GM18508 (cell line): ENCODE results near the gene SPRY4.
"Not testable (repeated sequence)": the region's sequence is repeated elsewhere in the genome, so short reads cannot be mapped to it uniquely, and the experiment has no call there.

Experiments used
- ATAC-seq: cut with Tn5 transposase; IDR thresholded peaks from one replicate; pipeline ENCODE4 v1.9.1; 2021; ENCODE audit warnings: moderate number of reproducible peaks; ENCODE audit not compliant: insufficient read depth, unreplicated experiment

Gene SPRY4

GRCh38 chr5:142316051-142316450 lies 8.8 kb downstream of the SPRY4 start:
- ATAC-seq = no peak

DNA sequence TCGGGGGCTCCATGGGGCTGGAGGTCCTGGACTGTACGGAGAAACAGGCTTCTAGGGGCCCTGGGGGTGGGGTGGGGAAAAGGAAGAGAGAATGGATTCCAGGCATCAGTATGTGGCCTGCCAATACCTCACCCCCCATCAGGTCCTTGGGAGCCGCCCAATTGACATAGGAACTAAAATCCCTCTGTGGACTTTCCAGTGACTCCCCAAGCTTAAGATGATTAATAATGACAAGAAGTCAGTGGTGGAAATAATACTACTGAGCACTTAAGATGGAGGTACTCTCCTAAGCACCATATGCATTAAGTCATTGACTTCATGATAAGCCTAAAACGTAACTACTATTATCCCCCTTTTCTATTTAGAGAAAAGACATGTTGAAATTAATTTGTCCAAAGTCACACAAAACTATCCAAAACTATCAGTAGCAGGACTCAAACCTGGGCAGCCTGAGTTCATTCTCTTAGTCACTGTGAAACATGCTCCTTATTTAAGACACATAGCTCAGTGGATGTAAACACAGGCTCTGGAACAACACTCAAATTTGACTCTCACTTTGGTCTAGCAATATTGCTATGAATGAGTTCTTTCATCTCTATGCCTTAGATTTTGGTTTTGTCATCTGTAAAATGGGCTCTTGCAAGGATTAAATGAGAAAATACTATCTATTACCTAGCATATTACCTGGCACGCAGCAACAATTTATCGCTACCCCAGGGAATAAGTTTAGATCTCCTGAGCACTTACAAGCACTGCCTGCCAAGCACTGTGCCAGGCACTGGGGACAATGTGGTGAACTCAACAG lies 9.5 kb downstream of the SPRY4 start:
- ATAC-seq = no peak

GRCh38 chr5:142314606-142315005 lies 10.2 kb downstream of the SPRY4 start:
- ATAC-seq = no peak

GRCh38 chr5:142314109-142314508 lies 10.7 kb downstream of the SPRY4 start:
- ATAC-seq = no peak

GRCh38 chr5:142313682-142314081 lies 11.1 kb downstream of the SPRY4 start:
- ATAC-seq = no peak

GRCh38 chr5:142313275-142313674 lies 11.5 kb downstream of the SPRY4 start:
- ATAC-seq = no peak

DNA sequence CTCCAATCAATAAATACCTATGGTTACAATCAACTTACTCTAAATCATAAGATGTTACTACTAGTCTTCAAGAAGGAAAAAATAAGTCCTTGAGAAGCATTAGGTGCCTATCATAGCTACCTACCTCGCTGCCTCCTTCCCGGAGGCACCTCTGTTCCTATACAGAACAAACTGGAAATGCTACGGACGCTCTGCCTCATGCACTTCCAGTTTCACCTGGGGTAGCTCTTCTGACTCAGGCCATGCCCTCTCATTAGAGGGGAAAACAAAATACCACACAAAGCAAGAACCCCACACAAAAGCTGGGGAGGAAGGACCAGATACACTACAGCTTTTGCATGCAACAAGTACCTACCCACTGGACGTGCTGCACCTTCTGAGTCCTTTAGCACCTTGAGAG lies 12.4 kb downstream of the SPRY4 start:
- no peak for ATAC-seq

- no peak for ATAC-seq
Observed at GRCh38 chr5:142311725-142312124, 13.1 kb downstream of the SPRY4 start.

DNA sequence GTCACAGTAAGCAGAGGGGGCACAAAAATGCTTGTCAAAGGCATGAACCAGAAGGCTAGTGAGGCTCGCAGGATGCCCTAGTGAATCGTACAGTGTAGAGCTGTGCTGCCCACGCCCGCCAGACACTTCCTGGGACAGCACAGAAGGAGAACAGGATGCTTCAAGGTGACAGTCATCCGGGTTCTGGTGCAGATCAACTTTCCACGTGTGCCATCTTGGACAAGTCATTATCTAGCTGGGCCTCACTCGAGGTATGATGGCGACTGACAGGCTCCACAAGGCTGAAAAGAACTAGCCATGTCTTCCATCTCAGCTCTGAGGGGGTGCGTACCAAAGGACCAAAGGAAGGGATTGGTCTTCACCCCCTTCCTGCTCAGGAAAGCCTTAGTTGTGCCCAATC lies 14.0 kb downstream of the SPRY4 start:
- ATAC-seq = no peak

DNA sequence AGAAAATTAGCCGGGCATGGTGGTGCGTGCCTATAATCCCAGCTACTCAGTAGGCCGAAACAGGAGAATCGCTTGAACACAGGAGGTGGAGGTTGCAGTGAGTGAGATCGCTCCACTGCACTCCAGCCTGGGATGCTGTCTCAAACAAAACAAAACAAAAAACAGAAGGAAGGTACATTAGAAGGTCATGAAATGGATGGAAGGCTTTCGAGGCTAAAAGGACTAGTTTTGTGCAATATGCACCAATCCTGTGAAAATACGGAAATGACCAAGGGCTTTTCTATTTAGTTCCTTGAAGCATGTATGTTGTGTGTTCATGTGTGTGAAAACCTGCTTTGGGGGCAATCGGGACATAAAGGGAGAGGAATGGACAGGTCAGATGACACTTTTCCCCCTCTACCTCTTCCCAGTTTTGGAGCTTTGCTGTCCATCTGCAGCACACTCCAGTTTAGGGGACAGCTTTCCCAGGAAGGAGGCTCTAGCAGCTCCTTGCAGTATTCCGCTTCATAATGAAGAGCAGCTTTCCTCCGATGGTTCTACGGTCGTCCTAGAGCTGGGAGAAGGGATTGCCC lies 15.0 kb downstream of the SPRY4 start:
- ATAC-seq = no peak

- ATAC-seq = no peak
Observed at GRCh38 chr5:142308358-142308757, 16.5 kb downstream of the SPRY4 start.

- no peak for ATAC-seq
Observed at GRCh38 chr5:142307146-142307890, 17.5 kb downstream of the SPRY4 start.

- ATAC-seq = no peak
Observed at GRCh38 chr5:142306077-142306502, 18.7 kb downstream of the SPRY4 start.

DNA sequence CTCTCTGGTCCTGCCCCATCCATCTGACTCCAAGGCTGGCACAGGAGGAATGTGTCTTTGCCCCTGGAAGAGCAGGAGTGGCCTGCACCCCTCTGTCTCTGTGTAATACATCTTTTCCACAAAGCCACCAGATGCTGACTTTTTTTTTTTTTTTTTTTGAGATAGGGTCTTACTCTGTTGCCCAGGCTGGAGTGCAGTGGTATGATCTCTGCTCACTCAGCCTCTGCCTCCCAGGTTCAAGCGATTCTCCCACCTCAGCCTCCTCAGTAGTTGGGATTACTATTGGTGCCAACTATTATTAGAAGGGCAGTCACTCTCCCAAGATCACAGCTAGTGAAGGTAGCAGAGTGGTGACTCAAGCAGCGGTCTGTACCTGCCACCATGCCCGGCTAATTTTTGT lies 19.6 kb downstream of the SPRY4 start:
- ATAC-seq = no peak

GRCh38 chr5:142304013-142304701 lies 20.7 kb downstream of the SPRY4 start:
- ATAC-seq = no peak

GRCh38 chr5:142303565-142303964 lies 21.3 kb downstream of the SPRY4 start:
- ATAC-seq = no peak

- ATAC-seq = no peak
Observed at GRCh38 chr5:142301540-142301939, 23.3 kb downstream of the SPRY4 start.

DNA sequence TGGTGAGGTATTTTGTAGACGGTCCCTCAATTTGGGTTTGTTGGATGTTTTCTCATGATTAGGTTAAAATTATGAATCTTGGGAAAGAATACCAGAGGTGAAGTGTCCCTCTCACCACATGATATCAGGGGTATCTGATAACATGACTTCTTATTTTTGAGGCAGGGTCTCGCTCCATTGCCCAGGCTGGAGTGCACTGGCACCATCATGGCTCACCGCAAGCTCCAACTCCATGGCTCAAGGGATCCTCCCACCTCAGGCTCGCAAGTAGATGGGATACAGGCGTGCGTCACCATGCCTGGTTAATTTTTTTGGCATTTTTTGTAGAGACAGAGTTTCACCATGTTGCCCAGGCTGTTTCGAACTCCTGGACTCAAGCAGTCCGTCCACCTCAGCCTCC lies 24.1 kb downstream of the SPRY4 start:
- no peak for ATAC-seq

DNA sequence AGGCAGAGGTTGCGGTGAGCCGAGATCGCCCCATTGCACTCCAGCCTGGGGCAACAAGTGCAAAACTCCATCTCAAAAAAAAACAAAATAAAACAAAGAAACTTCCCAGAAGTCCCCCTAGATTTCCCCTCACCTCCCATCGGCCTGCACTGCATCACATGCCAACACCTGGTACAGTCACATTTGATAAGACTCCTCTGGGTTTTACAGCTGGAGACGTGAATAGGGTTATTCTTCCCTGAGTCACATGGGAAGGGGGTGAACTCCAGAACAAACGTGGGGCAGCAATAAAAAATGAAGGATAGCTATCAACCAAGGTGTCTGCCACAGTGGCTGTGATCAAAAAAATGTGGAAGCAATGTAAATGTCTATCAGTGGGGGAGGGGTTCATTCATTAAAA lies 26.0 kb downstream of the SPRY4 start:
- ATAC-seq = no peak

DNA sequence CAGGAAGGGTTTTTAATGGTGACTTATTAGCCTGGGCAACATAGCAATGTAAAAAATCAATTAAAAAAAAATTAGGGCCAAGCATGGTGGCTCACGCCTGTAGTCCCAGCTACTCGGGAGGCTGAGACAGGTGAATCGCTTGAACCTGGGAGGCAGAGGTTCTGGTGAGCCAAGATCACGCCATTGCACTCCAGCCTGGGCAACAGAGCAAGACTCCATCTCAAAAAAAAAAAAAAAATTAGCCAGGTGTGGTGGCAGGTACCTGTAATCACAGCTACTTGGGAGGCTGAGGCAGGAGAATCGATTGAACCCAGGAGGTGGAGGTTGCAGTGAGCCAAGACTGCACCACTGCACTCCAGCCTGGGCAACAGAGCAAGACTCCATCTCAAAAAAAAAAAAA lies 27.0 kb downstream of the SPRY4 start:
- not testable (repeated sequence) for ATAC-seq

DNA sequence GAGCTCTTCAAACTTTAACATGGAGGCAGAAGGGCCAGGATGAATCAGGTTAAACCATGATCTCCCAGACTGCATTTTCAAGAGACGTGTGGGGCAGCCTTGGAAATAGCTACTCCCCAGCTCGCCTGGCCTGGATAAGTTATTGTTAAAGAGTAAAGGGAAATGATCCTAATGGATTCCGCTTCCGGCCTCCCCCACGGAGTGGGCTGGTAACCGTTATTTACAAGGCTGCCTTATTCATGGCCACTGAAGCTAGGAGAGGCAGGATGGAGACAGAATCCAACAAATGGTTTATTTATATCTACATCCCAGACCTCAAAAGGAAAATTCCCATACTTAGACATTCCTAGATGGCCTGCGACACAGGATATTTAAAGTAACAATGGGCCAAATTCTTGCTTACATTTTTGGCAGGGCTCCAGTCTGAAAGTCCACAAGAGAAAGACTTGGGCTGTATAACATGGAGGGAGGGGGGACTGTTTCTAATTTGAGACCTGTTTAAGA lies 27.9 kb downstream of the SPRY4 start:
- no peak for ATAC-seq
